ENCODE data around the gene GALK2. TPM values are rescaled to one million over a fixed set of nuclear protein-coding genes. Genes with fewer than 3 reads are reported as not detected.
"Not testable (repeated sequence)": the region's sequence is repeated elsewhere in the genome, so short reads cannot be mapped to it uniquely, and the experiment has no call there.

The GALK2 gene
- total RNA-seq, 1 donor from 2014 or later, result 27.9 TPM

- intact Hi-C loops (cut with DNase I), result loop anchor here (1.0 to 2.0 kb wide), 3 partner anchors 109 to 465 kb away; partner anchors contain the start of genes DTWD1, EID1, FAM227B and SECISBP2L
- DNase-seq (ENCODE audit: low spot score), result no peak
Measured at GRCh38 chr15:49155834-49156627, 14.0 kb upstream of the GALK2 start.

- no peak for DNase-seq (ENCODE audit: low spot score)
- intact Hi-C loops (cut with DNase I), result no loop called here
Measured at GRCh38 chr15:49163678-49164077, 6.4 kb upstream of the GALK2 start.

GRCh38 chr15:49164865-49165264 lies 5.2 kb upstream of the GALK2 start:
- no peak for DNase-seq (ENCODE audit: low spot score)
- intact Hi-C loops (cut with DNase I), result no loop called here

DNA sequence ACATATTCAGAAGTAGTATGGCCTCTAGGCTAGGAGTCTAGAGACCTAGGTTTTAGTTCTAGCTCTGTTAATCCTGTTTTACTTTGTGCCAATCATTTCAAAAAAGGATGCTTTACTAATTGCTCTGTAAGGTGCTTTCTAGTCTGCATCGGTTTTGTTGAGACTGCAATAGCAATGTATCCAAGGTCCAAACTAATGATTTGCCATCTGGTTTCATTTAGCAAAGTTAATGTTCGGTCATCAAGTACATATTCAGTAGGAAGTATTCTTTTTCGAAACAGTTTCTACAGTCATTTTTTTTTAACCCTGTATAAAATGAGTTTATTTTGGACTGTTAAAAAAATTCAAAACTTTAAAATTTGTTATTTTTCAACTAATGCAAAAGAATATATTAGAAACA lies 2.0 kb upstream of the GALK2 start:
- intact Hi-C loops (cut with DNase I), result no loop called here
- DNase-seq (ENCODE audit: low spot score), result no peak

DNA sequence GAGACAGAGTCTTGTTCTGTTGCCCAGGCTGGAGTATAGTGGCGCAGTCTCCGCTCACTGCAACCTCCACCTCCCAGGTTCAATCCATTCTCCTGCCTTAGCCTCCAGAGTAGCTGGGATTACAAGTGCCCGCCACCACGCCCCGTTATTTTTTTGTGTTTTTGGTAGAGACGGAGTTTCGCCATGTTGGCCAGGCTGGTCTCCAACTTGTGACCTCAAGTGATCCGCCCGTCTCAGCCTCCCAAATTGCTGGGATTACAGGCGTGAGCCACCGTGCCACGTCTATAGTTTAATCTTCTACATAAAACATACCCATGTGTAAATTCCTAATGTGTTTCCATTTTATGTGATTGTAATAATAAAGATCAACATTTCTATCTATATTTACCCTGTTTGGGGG lies 1.7 kb downstream of the GALK2 start:
- intact Hi-C loops (cut with DNase I), result no loop called here

DNA sequence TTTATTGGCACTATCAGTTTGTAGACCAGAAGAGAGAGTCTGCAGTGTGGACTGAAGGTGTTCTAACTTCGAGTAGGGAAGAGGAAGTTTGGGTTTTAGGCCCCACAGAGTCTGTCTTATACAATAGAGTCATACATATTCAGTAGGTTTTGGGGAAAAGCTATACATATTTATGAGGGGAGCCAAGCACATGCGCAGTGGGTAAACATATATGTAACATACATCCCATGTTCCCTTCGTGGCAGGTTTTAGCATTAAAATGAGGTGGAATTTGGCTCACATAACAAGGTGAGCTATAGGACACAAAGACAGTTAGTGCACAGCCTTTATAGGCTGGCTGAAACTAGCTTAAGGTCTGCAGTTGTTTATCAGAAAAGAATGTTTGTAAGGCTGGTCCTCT lies 4.9 kb downstream of the GALK2 start:
- intact Hi-C loops (cut with DNase I), result no loop called here
- no peak for DNase-seq (ENCODE audit: low spot score)

More for the DNA sequence above, 1.7 kb downstream of the GALK2 start:
- DNase-seq (ENCODE audit: low spot score), result no peak

GRCh38 chr15:49175582-49176397 lies 5.7 kb downstream of the GALK2 start:
- intact Hi-C loops (cut with DNase I); DNase-seq (ENCODE audit: low spot score): not testable (repeated sequence)

- no peak for DNase-seq (ENCODE audit: low spot score)
- intact Hi-C loops (cut with DNase I), result no loop called here
Measured at GRCh38 chr15:49178497-49178896, 8.4 kb downstream of the GALK2 start.

DNA sequence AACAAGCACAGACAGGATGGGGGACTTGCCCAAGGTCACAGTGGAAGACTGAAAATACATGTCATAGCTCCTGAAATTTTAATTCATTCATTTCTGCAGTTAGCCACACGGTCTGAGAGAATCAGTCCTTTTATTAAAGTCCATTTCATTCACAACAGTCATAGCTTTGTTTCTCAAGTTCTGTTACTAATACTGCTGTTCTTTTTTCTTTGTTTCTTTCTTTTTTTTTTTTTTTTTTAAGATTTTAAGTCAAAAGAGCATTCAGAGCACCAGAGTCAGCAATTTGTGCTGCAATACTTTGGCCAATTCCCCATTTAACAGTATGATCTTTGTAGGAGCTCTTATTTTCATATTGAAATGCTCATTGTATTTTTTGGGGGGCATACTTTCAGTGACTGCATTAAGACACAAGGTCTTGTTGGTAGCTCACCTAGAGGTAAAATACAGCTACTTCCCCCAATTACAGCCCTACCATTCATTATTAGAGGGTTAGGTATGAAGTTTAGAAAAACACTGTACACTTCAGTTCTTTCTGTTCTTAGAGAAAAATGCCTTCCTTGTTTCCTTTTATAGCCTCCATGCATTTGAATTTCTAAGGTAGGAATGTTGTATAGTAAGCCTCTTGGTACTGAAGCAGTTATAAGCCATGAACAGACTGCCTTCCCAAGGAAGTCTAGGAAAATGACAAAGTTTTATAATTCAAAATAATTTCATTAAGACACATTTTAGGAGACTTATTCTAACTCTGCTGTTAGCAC lies 9.6 kb downstream of the GALK2 start:
- no peak for DNase-seq (ENCODE audit: low spot score)
- intact Hi-C loops (cut with DNase I), result no loop called here

- intact Hi-C loops (cut with DNase I), result no loop called here
Measured at GRCh38 chr15:49182128-49182527, 12.1 kb downstream of the GALK2 start.

DNA sequence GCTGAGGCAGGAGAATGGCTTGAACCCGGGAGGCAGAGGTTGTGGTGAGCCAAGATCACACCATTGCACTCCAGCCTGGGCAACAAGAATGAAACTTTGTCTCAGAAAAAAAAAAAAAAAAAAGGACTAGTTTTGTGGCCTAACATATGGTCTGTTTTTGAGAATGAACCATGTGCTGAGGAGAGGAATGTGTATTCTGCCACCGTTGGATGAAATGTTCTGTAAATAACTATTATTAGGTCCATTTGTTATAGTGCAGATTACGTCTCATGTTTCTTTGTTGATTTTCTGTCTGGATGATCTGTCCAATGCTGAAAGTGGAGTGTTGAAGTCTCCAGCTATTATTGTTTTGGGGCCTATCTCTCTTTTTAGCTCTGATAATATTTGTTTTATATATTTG lies 13.7 kb downstream of the GALK2 start:
- DNase-seq (ENCODE audit: low spot score); intact Hi-C loops (cut with DNase I): not testable (repeated sequence)

More at GRCh38 chr15:49182128-49182527, 12.1 kb downstream of the GALK2 start:
- DNase-seq (ENCODE audit: low spot score), result no peak

DNA sequence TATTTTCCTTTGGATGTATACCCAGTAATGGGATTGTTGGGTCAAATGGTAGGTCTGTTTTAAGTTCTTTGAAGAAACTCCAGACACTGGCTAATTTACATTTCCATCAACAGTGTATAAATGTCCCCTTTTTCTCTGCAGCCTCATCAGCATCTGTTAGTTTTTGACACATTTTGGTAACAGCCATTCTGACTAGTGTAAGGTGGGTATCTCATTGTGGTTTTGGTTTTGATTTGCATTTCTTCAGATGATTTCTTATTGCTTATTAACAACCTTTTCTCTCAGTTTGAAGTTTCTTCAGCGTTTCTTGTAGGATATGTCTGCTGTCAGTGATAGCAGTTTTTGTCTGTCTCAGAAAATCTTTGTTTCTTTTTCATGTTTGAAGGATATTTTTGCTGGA lies 15.4 kb downstream of the GALK2 start:
- no peak for DNase-seq (ENCODE audit: low spot score)
- intact Hi-C loops (cut with DNase I), result no loop called here

DNA sequence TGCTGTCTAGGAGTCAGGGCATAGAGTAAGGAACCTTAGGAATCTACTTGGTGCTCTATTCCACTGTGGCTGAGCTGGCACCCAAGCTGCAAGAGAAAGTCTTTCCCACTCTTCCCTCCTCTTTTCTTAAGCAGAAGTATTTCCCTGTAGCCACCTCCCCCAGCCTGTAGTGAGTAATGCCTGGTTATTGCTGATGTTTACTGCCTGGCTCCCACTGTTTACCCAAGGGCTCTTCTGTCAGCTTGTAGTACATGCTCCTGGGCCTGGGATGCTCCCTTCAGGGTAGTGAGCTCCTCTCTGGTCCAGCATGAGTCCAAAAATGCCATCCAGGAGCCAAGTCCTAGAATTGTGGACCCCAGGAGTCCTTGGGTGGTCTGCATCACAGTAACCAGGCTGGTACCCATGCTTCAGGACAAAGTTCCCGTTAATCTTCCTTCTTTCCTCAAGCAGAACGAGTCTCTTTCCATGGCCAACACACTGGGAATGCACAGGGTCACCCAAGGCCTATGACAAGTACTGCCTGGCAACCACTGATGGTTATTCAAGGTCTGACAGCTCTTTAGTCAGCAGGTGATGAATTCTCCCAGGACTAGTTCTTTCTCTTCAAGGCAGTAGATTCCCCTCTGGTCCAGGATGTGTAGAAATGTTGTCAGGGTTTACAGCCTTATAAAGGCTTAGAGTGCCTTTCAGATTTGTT lies 17.6 kb downstream of the GALK2 start:
- intact Hi-C loops (cut with DNase I), result no loop called here
- DNase-seq (ENCODE audit: low spot score), result no peak

GRCh38 chr15:49188933-49189332 lies 18.9 kb downstream of the GALK2 start:
- no peak for DNase-seq (ENCODE audit: low spot score)
- intact Hi-C loops (cut with DNase I), result no loop called here

DNA sequence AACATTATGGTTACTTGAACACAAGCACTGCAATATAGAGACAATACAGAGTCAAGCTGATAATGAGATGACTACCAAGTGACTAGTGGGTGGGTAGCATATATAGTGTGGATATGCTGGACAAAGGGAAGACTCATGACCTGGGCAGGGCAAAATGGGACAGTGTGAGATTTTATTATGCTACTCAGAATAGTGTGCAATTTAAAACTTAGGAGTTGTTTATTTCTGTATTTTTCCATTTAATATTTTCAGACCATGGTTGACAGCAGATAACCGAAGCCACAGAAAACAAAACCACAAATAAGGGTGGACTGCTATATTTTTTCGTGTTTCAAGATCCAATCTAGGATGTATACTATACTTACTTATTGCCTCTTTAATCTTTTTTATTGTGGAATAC lies 19.6 kb downstream of the GALK2 start:
- intact Hi-C loops (cut with DNase I), result no loop called here
- no peak for DNase-seq (ENCODE audit: low spot score)

GRCh38 chr15:49190586-49190985 lies 20.5 kb downstream of the GALK2 start:
- intact Hi-C loops (cut with DNase I), result no loop called here
- no peak for DNase-seq (ENCODE audit: low spot score)

- intact Hi-C loops (cut with DNase I), result no loop called here
- no peak for DNase-seq (ENCODE audit: low spot score)
Measured at GRCh38 chr15:49191892-49192291, 21.8 kb downstream of the GALK2 start.

DNA sequence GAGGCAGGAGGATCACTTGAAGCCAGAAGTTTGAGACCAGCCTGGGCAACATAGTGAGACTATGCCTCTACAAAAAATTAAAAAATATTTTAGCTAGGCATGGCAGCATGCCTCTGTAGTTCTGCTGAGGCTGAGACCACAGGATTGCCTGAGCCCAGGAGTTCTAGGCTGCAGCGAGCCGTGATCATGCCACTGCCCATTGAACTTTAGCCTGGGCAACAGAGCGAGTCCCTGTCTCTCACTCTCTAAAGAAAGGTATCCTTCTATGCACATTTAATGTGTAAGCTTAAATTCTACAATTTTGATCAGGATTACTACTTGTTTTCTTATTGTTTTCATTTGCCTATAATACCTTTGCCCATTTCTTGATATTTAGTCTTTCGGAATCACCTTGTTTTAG lies 26.8 kb downstream of the GALK2 start:
- intact Hi-C loops (cut with DNase I), result no loop called here

GRCh38 chr15:49199666-49200065 lies 29.6 kb downstream of the GALK2 start:
- intact Hi-C loops (cut with DNase I), result no loop called here
- DNase-seq (ENCODE audit: low spot score), result no peak

More for the DNA sequence above, 26.8 kb downstream of the GALK2 start:
- no peak for DNase-seq (ENCODE audit: low spot score)
